ENCODE measurements around the gene EHMT2. TPM values are rescaled to one million over a fixed set of nuclear protein-coding genes. Genes with fewer than 3 reads are reported as not detected.
A peak's percentile ranks its signal among the peaks of the same experiment; 100 is the strongest.
"Not testable (repeated sequence)": the region's sequence is repeated elsewhere in the genome, so short reads cannot be mapped to it uniquely, and the experiment has no call there.

EHMT2 gene
- total RNA-seq, 4 donors from 2014 or later: 26.9 to 47.7 (median 38.7) TPM

GRCh38 chr6:31911826-31912585 is 14.5 kb upstream of the EHMT2 start:
- 71 to 74% methylated on average over 11 of the region's 11 CpGs for WGBS, 2 donors
- no peaks in the 10 kb centered on the region for H3K36me3 ChIP-seq
- no peak overlapping the region for H3K27ac ChIP-seq

GRCh38 chr6:31909298-31909697 is 11.8 kb upstream of the EHMT2 start:
- H3K4me3 ChIP-seq (replicated peaks in 1 of 3); DNase-seq; intact Hi-C loops (cut with DNase I); H3K9me3 ChIP-seq; H3K27me3 ChIP-seq; H3K4me1 ChIP-seq; H3K36me3 ChIP-seq; H3K27ac ChIP-seq: not testable (repeated sequence)
- WGBS, 2 donors: 80 to 89% methylated on average over 7 of the region's 7 CpGs

More at GRCh38 chr6:31911826-31912585, 14.5 kb upstream of the EHMT2 start:
- intact Hi-C loops (cut with DNase I): no loop called here
- H3K4me1 ChIP-seq: no peaks in the 10 kb centered on the region
- DNase-seq: no peak
- H3K9me3 ChIP-seq: no peaks in the 10 kb centered on the region
- no peak overlapping the region for H3K4me3 ChIP-seq (replicated peaks in 1 of 3)
- H3K27me3 ChIP-seq: no peaks in the 10 kb centered on the region
- no peak for TF ChIP-seq POLR2A (IDR thresholded peaks at IDR 0.05)
- TF ChIP-seq CTCF (IDR thresholded peaks at IDR 0.05): no peak

DNA sequence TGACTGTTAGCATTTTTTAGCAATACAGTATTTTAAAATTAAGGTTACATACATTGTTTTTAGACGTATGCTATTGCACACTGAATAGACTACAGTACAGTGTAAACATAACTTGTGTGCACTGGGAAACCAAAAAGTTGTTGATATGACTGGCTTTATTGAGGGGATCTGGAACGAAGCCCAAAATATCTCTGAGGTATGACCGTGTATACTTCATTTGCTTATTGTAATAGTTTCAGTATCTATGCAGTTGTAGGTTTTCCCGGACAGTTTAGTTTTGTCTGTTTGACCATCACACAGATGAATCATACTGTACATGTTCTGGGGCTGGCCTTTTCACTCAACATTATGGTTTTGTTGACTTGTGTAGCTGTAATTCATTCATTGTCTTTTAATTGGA is 11.3 kb upstream of the EHMT2 start:
- H3K9me3 ChIP-seq: no peaks in the 10 kb centered on the region
- TF ChIP-seq CTCF (IDR thresholded peaks at IDR 0.05) (no peak), POLR2A (IDR thresholded peaks at IDR 0.05) (no peak)
- peaks cover 0 to under 1% of the 10 kb centered on the region in 2 donors for H3K4me1 ChIP-seq
- intact Hi-C loops (cut with DNase I): no loop called here
- no peak overlapping the region for H3K27ac ChIP-seq
- WGBS, 2 donors: 55 to 57% methylated on average over 4 of the region's 4 CpGs
- no peak overlapping the region for H3K4me3 ChIP-seq (replicated peaks in 1 of 3)
- no peaks in the 10 kb centered on the region for H3K27me3 ChIP-seq
- DNase-seq: no peak
- H3K36me3 ChIP-seq: no peaks in the 10 kb centered on the region

- intact Hi-C loops (cut with DNase I); H3K9me3 ChIP-seq; H3K4me1 ChIP-seq; H3K27ac ChIP-seq; H3K36me3 ChIP-seq; DNase-seq; H3K27me3 ChIP-seq; H3K4me3 ChIP-seq (replicated peaks in 1 of 3): not testable (repeated sequence)
- 86 to 93% methylated on average over 5 of the region's 5 CpGs for WGBS, 2 donors
These were observed 10.8 kb upstream of the EHMT2 start for GRCh38 chr6:31908255-31908654.

DNA sequence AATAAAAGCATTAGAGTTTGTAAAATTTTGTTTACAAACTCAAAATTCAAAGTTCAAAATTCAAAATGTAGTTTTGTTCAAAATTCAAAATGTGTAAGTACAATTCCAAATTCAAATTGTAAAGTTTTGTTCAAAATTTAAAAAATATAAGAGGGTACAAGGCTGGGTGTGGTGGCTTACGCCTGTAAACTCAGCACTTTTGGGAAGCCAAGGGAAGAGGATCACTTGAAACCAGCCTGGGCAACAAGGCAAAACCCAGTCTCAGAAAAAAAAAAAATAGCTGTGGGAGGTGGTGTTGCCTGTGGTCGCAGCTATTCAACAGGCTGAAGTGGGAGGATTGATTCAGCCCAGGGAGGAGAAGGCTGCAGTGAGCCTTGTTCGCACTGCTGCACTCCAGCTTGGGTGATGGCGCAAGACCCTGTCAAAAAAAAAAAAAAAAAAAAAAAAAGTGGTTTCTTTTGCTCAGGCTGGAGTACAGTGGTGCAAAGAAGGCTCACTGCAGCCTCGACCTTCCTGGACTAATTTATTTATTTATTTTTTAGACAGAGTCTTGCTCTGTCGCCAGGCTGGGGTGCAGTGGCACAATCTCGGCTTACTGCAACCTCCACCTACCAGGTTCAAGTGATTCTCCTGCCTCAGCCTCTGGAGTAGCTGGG is 9.8 kb upstream of the EHMT2 start:
- WGBS, 2 donors: 24 to 34% methylated on average over 7 of the region's 7 CpGs
- intact Hi-C loops (cut with DNase I): no loop called here
- no peak for TF ChIP-seq CTCF (IDR thresholded peaks at IDR 0.05)
- no peak for TF ChIP-seq POLR2A (IDR thresholded peaks at IDR 0.05)

DNA sequence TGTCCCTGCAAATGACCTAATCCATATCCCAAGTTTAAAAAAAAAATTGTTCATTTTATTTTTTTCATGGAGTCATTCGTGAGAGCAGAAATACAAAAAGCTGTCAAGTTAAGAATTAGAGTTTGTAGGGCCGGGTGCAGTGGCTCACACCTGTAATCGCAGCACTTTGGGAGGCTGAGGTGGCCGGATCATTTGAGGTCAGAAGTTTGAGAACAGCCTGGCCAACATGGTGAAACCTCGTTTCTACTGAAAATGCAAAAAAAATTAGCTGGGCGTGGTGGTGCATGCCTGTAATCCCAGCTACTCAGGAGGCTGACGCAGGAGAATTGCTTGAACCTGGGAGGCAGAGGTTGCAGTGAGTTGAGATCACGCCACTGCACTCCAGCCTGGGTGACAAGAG is 9.2 kb upstream of the EHMT2 start:
- H3K4me3 ChIP-seq (replicated peaks in 1 of 3); H3K36me3 ChIP-seq; H3K9me3 ChIP-seq; H3K27me3 ChIP-seq; DNase-seq; intact Hi-C loops (cut with DNase I); H3K27ac ChIP-seq: not testable (repeated sequence)
- peaks cover 0 to 13% of the 10 kb centered on the region in 2 donors for H3K4me1 ChIP-seq
- 73 to 74% methylated on average over 8 of the region's 8 CpGs for WGBS, 2 donors

More for the DNA sequence above, 9.8 kb upstream of the EHMT2 start:
- H3K36me3 ChIP-seq: no peaks in the 10 kb centered on the region
- no peaks in the 10 kb centered on the region for H3K27me3 ChIP-seq
- peak; percentile 58 to 63 for DNase-seq
- no peaks in the 10 kb centered on the region for H3K9me3 ChIP-seq
- peaks cover 0 to 13% of the 10 kb centered on the region in 2 donors for H3K4me1 ChIP-seq
- H3K27ac ChIP-seq: no peak overlapping the region
- H3K4me3 ChIP-seq (replicated peaks in 1 of 3): no peak overlapping the region
